Testis (tissue), 2 donors: ENCODE results near the gene PLD1.

Experiments
- CTCF ChIP-seq, 3 experiments: fragments of 450-650 bp in 2 of 3; fragments of 200-600 bp in 1 of 3; sonication (generic) in 1 of 3; IDR thresholded peaks; one replicate each; pipeline ENCODE4 v1.5.1; 2016 to 2019; ENCODE audit warnings: antibody characterized with exemption in 3 of 3, mild to moderate bottlenecking in 2 of 3, moderate library complexity in 1 of 3
- POLR2A ChIP-seq: fragments of 450-650 bp; IDR thresholded peaks from one replicate; pipeline ENCODE4 v1.6.1; 2017; ENCODE audit warnings: antibody characterized with exemption, mild to moderate bottlenecking, moderate library complexity

- TF ChIP-seq CTCF (IDR thresholded peaks at IDR 0.05) (no peak), POLR2A (no peak)
These were observed 5.5 kb downstream of the PLD1 start for GRCh38 chr3:171804618-171805389.
